H9 (cell line): ENCODE results near the gene MED15. TPM values are rescaled to one million over a fixed set of nuclear protein-coding genes. Genes with fewer than 3 reads are reported as not detected.

ENCODE experiments used
- DNase-seq: peaks from one replicate; pipeline ENCODE4 v3.0.0-alpha.2; 2017
- H2AFZ ChIP-seq: one replicate; pipeline ENCODE4 v1.6.1; 2013; ENCODE audit warnings: mild to moderate bottlenecking, low read length, control low read depth, moderate library complexity
- H2AK5ac ChIP-seq: 2 replicates; pipeline ENCODE4 v1.6.1; 2013; ENCODE audit warnings: low read length, control low read depth, mixed read lengths; ENCODE audit not compliant: insufficient read length
- H2BK120ac ChIP-seq: one replicate; pipeline ENCODE4 v1.6.1; 2013; ENCODE audit warnings: low read depth, mild to moderate bottlenecking, low read length, control low read depth, inconsistent platforms; ENCODE audit not compliant: poor library complexity, severe bottlenecking
- H2BK12ac ChIP-seq: 2 replicates; pipeline ENCODE4 v1.6.1; 2013; ENCODE audit warnings: low read length, control low read depth, mixed read lengths, low read depth; ENCODE audit not compliant: insufficient read length
- H2BK15ac ChIP-seq: 2 replicates; pipeline ENCODE4 v1.6.1; 2013; ENCODE audit warnings: low read depth, low read length, control low read depth
- H2BK20ac ChIP-seq: one replicate; pipeline ENCODE4 v1.6.1; 2013; ENCODE audit warnings: low read depth, mild to moderate bottlenecking, low read length, control low read depth, inconsistent platforms; ENCODE audit not compliant: poor library complexity, severe bottlenecking
- H2BK5ac ChIP-seq: 2 replicates; pipeline ENCODE4 v1.6.1; 2013; ENCODE audit warnings: low read length, control low read depth, mixed read lengths; ENCODE audit not compliant: insufficient read length
- H3K14ac ChIP-seq: 2 replicates; pipeline ENCODE4 v1.6.1; 2013; ENCODE audit warnings: low read length, control low read depth; ENCODE audit not compliant: insufficient read depth
- H3K18ac ChIP-seq: 2 replicates; pipeline ENCODE4 v1.6.1; 2013; ENCODE audit warnings: low read depth, mild to moderate bottlenecking, mixed read lengths, low read length, control low read depth; ENCODE audit not compliant: insufficient read length
- H3K23ac ChIP-seq: 2 replicates; pipeline ENCODE4 v1.6.1; 2013; ENCODE audit warnings: low read length, control low read depth, mixed read lengths, low read depth; ENCODE audit not compliant: insufficient read length
- H3K23me2 ChIP-seq: 2 replicates; pipeline ENCODE4 v1.6.1; 2013; ENCODE audit warnings: low read depth, mild to moderate bottlenecking, mixed read lengths, low read length, control low read depth; ENCODE audit not compliant: insufficient read length, poor library complexity, severe bottlenecking
- H3K27ac ChIP-seq: 2 replicates; pipeline ENCODE4 v1.5.1; 2013; ENCODE audit warnings: low read length, control low read depth, mixed read lengths, low read depth; ENCODE audit not compliant: insufficient read length
- H3K27me3 ChIP-seq: 2 replicates; pipeline ENCODE4 v1.6.1; 2013; ENCODE audit warnings: low read length, control low read depth, inconsistent platforms; ENCODE audit not compliant: insufficient read depth
- H3K4ac ChIP-seq: 2 replicates; pipeline ENCODE4 v1.6.1; 2013; ENCODE audit warnings: low read depth, mild to moderate bottlenecking, control low read depth, inconsistent platforms, low read length, moderate library complexity
- H3K4me1 ChIP-seq: 2 replicates; pipeline ENCODE4 v1.6.1; 2013; ENCODE audit warnings: low read length, control low read depth, inconsistent platforms; ENCODE audit not compliant: insufficient read depth
- H3K4me2 ChIP-seq: 2 replicates; pipeline ENCODE4 v1.6.1; 2013; ENCODE audit warnings: low read length, control low read depth, mixed read lengths; ENCODE audit not compliant: insufficient read length, insufficient read depth
- H3K56ac ChIP-seq: 2 replicates; pipeline ENCODE4 v1.6.1; 2013; ENCODE audit warnings: low read depth, mild to moderate bottlenecking, mixed read lengths, low read length, control low read depth; ENCODE audit not compliant: insufficient read length
- H3K79me1 ChIP-seq: 2 replicates; pipeline ENCODE4 v1.6.1; 2013; ENCODE audit warnings: low read depth, mild to moderate bottlenecking, moderate library complexity, low read length, control low read depth, inconsistent platforms; ENCODE audit not compliant: insufficient read depth, poor library complexity, severe bottlenecking
- H3K79me2 ChIP-seq: 2 replicates; pipeline ENCODE4 v1.6.1; 2013; ENCODE audit warnings: low read length, control low read depth, inconsistent platforms; ENCODE audit not compliant: insufficient read depth
- H3K9ac ChIP-seq: 2 replicates; pipeline ENCODE4 v1.6.1; 2013; ENCODE audit warnings: low read length, control low read depth, mixed read lengths; ENCODE audit not compliant: insufficient read length; ENCODE audit errors: extremely low read depth
- H3K9me3 ChIP-seq: one replicate; pipeline ENCODE4 v1.6.1; 2013; ENCODE audit warnings: low read depth, low read length, inconsistent platforms; ENCODE audit not compliant: control insufficient read depth
- H3T11ph ChIP-seq: one replicate; pipeline ENCODE4 v1.6.1; 2013; ENCODE audit warnings: mild to moderate bottlenecking, low read length, control low read depth, inconsistent platforms
- H4K20me1 ChIP-seq: one replicate; pipeline ENCODE4 v1.6.1; 2013; ENCODE audit not compliant: control insufficient read depth, insufficient read length, insufficient read depth
- H4K5ac ChIP-seq: 2 replicates; pipeline ENCODE4 v1.6.1; 2013; ENCODE audit warnings: low read depth, mild to moderate bottlenecking, mixed read lengths, low read length, control low read depth; ENCODE audit not compliant: insufficient read length
- H4K8ac ChIP-seq: replicated peaks from 2 replicates; pipeline ENCODE4 v1.6.1; 2013; ENCODE audit warnings: low read length, control low read depth, mixed read lengths, low read depth; ENCODE audit not compliant: insufficient read length
- H4K91ac ChIP-seq: 2 replicates; pipeline ENCODE4 v1.6.1; 2013; ENCODE audit warnings: low read depth, mild to moderate bottlenecking, moderate library complexity, mixed read lengths, low read length, control low read depth; ENCODE audit not compliant: insufficient read length
- H3K27ac Mint-ChIP-seq, 3 experiments: 2 replicates in 2 of 3; 3 replicates in 1 of 3; pipeline ENCODE4 v1.8.0; 2020 to 2021; ENCODE audit warnings: mixed read lengths in 3 of 3, mild to moderate bottlenecking in 1 of 3, moderate library complexity in 1 of 3
- H3K27me3 Mint-ChIP-seq: 2 replicates; pipeline ENCODE4 v1.8.0; 2021; ENCODE audit warnings: low read depth, mild to moderate bottlenecking, moderate library complexity, mixed read lengths
- H3K36me3 Mint-ChIP-seq, 3 experiments: 2 replicates in 2 of 3; 3 replicates in 1 of 3; pipeline ENCODE4 v1.8.0; 2020 to 2021; ENCODE audit warnings: low read depth in 3 of 3, mixed read lengths in 3 of 3; ENCODE audit not compliant: insufficient read depth in 1 of 3
- H3K4me1 Mint-ChIP-seq, 2 experiments: 2 replicates each; pipeline ENCODE4 v1.8.0; 2020; ENCODE audit warnings: mixed read lengths in 2 of 2
- H3K4me3 Mint-ChIP-seq, 2 experiments: 2 replicates in 1 of 2; 3 replicates in 1 of 2; pipeline ENCODE4 v1.8.0; 2020 to 2021; ENCODE audit warnings: mild to moderate bottlenecking in 2 of 2, mixed read lengths in 2 of 2, moderate library complexity in 1 of 2
- H3K9me3 Mint-ChIP-seq, 2 experiments: 2 replicates in 1 of 2; 3 replicates in 1 of 2; pipeline ENCODE4 v1.8.0; 2020; ENCODE audit warnings: mild to moderate bottlenecking in 2 of 2, mixed read lengths in 2 of 2, moderate library complexity in 1 of 2
- CTCF ChIP-seq: fragments of 200-600 bp; sonication (generic); conservative IDR thresholded peaks from 3 replicates; pipeline ENCODE4 v1.8.0; 2021; ENCODE audit warnings: antibody characterized with exemption, mild to moderate bottlenecking
- WGBS: extraction: QIAGEN DNeasy Blood & Tissue Kit; methylation state at CpG from one replicate; pipeline ENCODE4 v1.1.7; 2013; ENCODE audit warnings: missing lambda C conversion rate, low lambda C conversion rate, mixed read lengths; ENCODE audit not compliant: insufficient read length; ENCODE audit errors: extremely low coverage; 5-methylcytosine and 5-hydroxymethylcytosine counted together
- total RNA-seq: library from RNA; stranded (reverse); gene quantifications from 2 replicates; pipeline ENCODE4 v1.2.1, GENCODE V29; 2021

The MED15 gene
- total RNA-seq, 1 experiment from 2014 or later, result 47.4 TPM

GRCh38 chr22:20490183-20490940, 17.0 kb upstream of the MED15 start:
- H3K36me3 Mint-ChIP-seq, result peaks cover 0 to 4% (median under 1%) of the 10 kb centered on the region in 3 experiments; a peak in 4 of 7 replicates
- H4K91ac ChIP-seq, result no peak overlapping the region
- H3K9ac ChIP-seq, result no peak overlapping the region
- no peak for TF ChIP-seq CTCF
- no peak overlapping the region for H3K23ac ChIP-seq
- no peak overlapping the region for H4K8ac ChIP-seq
- no peak overlapping the region for H3T11ph ChIP-seq
- no peak overlapping the region for H3K4me2 ChIP-seq
- no peaks in the 10 kb centered on the region for H3K9me3 ChIP-seq
- DNase-seq, result no peak
- no peak overlapping the region for H3K27ac ChIP-seq
- H4K5ac ChIP-seq, result no peak overlapping the region
- H3K4me1 Mint-ChIP-seq, result peaks cover 7 to 17% of the 10 kb centered on the region in 2 experiments
- no peak overlapping the region for H3K14ac ChIP-seq
- no peaks in the 10 kb centered on the region for H4K20me1 ChIP-seq
- H3K9me3 Mint-ChIP-seq, result no peaks in the 10 kb centered on the region
- H3K27ac Mint-ChIP-seq, result no peak overlapping the region
- no peak overlapping the region for H2BK120ac ChIP-seq
- H3K79me1 ChIP-seq, result peaks cover 4% of the 10 kb centered on the region
- no peak overlapping the region for H2BK20ac ChIP-seq
- H3K4me3 Mint-ChIP-seq, result no peak overlapping the region
- H2BK12ac ChIP-seq, result no peak overlapping the region
- H3K79me2 ChIP-seq, result peaks cover 2% of the 10 kb centered on the region; the same call in 1 of the 2 replicates
- H3K18ac ChIP-seq, result no peak overlapping the region
- H3K27me3 Mint-ChIP-seq, result peaks cover 11% of the 10 kb centered on the region
- H3K4me1 ChIP-seq, result peaks cover 2% of the 10 kb centered on the region; the same call in 1 of the 2 replicates
- WGBS, result no CpG with 5 or more reads among the region's 6 CpGs
- H3K23me2 ChIP-seq, result peaks cover 9% of the 10 kb centered on the region
- H3K56ac ChIP-seq, result no peak overlapping the region
- no peak overlapping the region for H2AFZ ChIP-seq
- H2BK5ac ChIP-seq, result no peak overlapping the region
- H3K4ac ChIP-seq, result no peak overlapping the region
- H2BK15ac ChIP-seq, result no peak overlapping the region
- H2AK5ac ChIP-seq, result no peak overlapping the region
- H3K27me3 ChIP-seq, result no peaks in the 10 kb centered on the region; the same call in 1 of the 2 replicates
